Measurements from ENCODE around the gene CDRT15. TPM values are rescaled to one million over a fixed set of nuclear protein-coding genes. Genes with fewer than 3 reads are reported as not detected.

Gene CDRT15
- total RNA-seq, 1 experiment from 2014 or later, result not detected

Other genes with a start within 250 kb of the CDRT15 start
- 28.3 and 34.7 TPM in 2 replicates for gene COX10, start 167.4 kb downstream of the CDRT15 start, total RNA-seq (2014; rRNA removed)
- 0.33 and 0.52 TPM in 2 replicates for gene HS3ST3B1, start 64.2 kb upstream of the CDRT15 start, total RNA-seq (2014; rRNA removed)